Sigmoid colon (tissue), 7 donors: Measurements from ENCODE around the gene NRXN3. TPM values are rescaled to one million over a fixed set of nuclear protein-coding genes. Genes with fewer than 3 reads are reported as not detected.

Source experiments
- DNase-seq: peaks from one replicate; pipeline ENCODE4 v3.0.0-alpha.2; 2019
- H3K27ac ChIP-seq, 4 donors: fragments of 200-600 bp; sonication (generic); one replicate each; pipeline ENCODE4 v1.5.1; 2016 to 2019; ENCODE audit warnings: mild to moderate bottlenecking in 1 of 4
- H3K27me3 ChIP-seq, 3 donors: fragments of 200-600 bp; sonication (generic); one replicate each; pipeline ENCODE4 v1.5.1; 2019; ENCODE audit warnings: mild to moderate bottlenecking in 1 of 3
- H3K36me3 ChIP-seq, 4 donors: fragments of 200-600 bp; sonication (generic); one replicate each; pipeline ENCODE4 v1.5.1; 2016 to 2019
- H3K4me1 ChIP-seq, 4 donors: fragments of 200-600 bp; sonication (generic); one replicate each; pipeline ENCODE4 v1.5.1; 2017 to 2019
- H3K4me3 ChIP-seq, 4 donors: fragments of 200-600 bp; sonication (generic); one replicate each; pipeline ENCODE4 v1.5.1; 2017 to 2019; ENCODE audit warnings: mild to moderate bottlenecking in 2 of 4, moderate library complexity in 1 of 4
- H3K9me3 ChIP-seq, 4 donors: fragments of 200-600 bp in 3 of 4; sonication (generic) in 3 of 4; one replicate each; pipeline versions ENCODE4 v1.5.1 to v1.6.1; 2013 to 2019
- EP300 ChIP-seq, 4 donors: sonication (generic); formaldehyde crosslinking; IDR thresholded peaks; one replicate each; pipeline ENCODE4 v1.6.1; 2017; ENCODE audit warnings: antibody characterized with exemption in 4 of 4
- POLR2A ChIP-seq, 2 donors: fragments of 450-650 bp; IDR thresholded peaks; one replicate each; pipeline ENCODE4 v1.6.1; 2016; ENCODE audit warnings: antibody characterized with exemption in 2 of 2, mild to moderate bottlenecking in 2 of 2, moderate library complexity in 2 of 2
- POLR2AphosphoS5 ChIP-seq, 4 donors: sonication (generic); formaldehyde crosslinking; IDR thresholded peaks; one replicate each; pipeline ENCODE4 v1.6.1; 2017; ENCODE audit warnings: antibody characterized with exemption in 4 of 4
- WGBS, 2 donors: extraction: QIAGEN DNeasy Blood & Tissue Kit; methylation state at CpG; one replicate each; pipeline ENCODE4 v1.1.7; 2013; 5-methylcytosine and 5-hydroxymethylcytosine counted together
- intact Hi-C: fragments of 100-400 bp; cut with DNase I; formaldehyde crosslinking; loops from one replicate; pipeline ENCODE4 v1.15.1; 2023
- polyA plus RNA-seq, 3 donors: library from polyadenylated mRNA; stranded (reverse); fragments of 200-250 nt; gene quantifications; one replicate each; pipeline ENCODE4 v1.2.3, GENCODE V29; 2013
- total RNA-seq, 4 donors: library from RNA; depleted of rRNA; stranded (reverse); fragments of >200 nt; gene quantifications; one replicate each; pipeline ENCODE4 v1.1.0, GENCODE V29; 2016
- TF ChIP-seq, protein P1 (sequence below), 4 experiments: fragments of 450-650 bp in 3 of 4; fragments of 200-600 bp in 1 of 4; IDR thresholded peaks; one replicate each; pipeline ENCODE4 v1.5.1; 2016 to 2019; ENCODE audit warnings: antibody characterized with exemption in 4 of 4, mild to moderate bottlenecking in 3 of 4, moderate library complexity in 2 of 4
- donor health status: healthy with polysubstance abuse.
- donor health status: Bipolar disorder and iron deficiency.
- donor health status: healthy.

The NRXN3 gene
- total and polyA plus RNA-seq, 7 donors: 0.23 to 46.3 (median 23.2) TPM

DNA sequence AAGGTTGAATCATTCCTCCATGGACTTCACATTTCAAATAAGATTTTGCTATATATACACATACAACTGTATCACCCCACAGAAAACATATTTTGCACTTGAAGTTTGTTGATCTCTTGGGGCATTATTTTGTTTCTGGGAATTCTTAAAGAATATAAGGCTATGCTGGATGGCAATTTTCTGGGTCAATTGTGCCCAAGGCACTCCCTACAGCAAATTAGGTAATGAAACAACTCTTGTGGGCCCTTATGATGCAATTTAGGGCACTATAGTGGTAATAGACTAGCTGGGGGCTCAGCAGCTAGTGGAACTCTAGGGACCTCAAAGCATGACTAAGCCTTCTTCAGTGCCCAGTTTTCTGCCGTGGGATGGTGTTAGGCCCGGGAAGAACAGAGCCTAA, 444.4 kb downstream of the NRXN3 start:
- no peak overlapping the region for H3K4me3 ChIP-seq
- H3K4me1 ChIP-seq: no peaks in the 10 kb centered on the region
- H3K36me3 ChIP-seq: no peaks in the 10 kb centered on the region
- no peak overlapping the region for H3K27ac ChIP-seq
- no peak for DNase-seq
- intact Hi-C loops: no loop called here
- H3K9me3 ChIP-seq: no peaks in the 10 kb centered on the region
- WGBS, 2 donors: 93% methylated on average over 2 of the region's 2 CpGs
- no peaks in the 10 kb centered on the region for H3K27me3 ChIP-seq
- TF ChIP-seq POLR2A (IDR thresholded peaks at IDR 0.05) (no peak), EP300 (IDR thresholded peaks at IDR 0.05) (no peak), POLR2AphosphoS5 (IDR thresholded peaks at IDR 0.05) (no peak)
- TF ChIP-seq, protein P1, sequence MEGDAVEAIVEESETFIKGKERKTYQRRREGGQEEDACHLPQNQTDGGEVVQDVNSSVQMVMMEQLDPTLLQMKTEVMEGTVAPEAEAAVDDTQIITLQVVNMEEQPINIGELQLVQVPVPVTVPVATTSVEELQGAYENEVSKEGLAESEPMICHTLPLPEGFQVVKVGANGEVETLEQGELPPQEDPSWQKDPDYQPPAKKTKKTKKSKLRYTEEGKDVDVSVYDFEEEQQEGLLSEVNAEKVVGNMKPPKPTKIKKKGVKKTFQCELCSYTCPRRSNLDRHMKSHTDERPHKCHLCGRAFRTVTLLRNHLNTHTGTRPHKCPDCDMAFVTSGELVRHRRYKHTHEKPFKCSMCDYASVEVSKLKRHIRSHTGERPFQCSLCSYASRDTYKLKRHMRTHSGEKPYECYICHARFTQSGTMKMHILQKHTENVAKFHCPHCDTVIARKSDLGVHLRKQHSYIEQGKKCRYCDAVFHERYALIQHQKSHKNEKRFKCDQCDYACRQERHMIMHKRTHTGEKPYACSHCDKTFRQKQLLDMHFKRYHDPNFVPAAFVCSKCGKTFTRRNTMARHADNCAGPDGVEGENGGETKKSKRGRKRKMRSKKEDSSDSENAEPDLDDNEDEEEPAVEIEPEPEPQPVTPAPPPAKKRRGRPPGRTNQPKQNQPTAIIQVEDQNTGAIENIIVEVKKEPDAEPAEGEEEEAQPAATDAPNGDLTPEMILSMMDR (IDR thresholded peaks at IDR 0.05): no peak

DNA sequence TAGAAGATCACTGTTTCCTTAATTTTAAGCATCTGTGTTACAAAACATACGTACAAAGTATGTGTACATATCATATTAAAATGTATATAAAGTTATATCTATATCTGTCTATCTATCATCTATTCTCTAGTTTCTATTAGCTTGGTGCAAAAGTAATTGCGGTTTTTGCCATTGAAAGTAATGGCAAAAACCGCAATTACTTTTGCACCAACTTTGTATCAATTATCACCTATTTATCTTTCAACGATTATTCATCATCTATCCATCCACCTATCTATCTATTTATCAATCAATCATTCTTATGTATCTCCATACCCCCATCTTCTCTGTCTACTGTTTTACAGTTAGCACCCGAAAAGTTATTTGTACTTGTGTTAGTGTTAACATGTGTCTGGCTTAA, 447.6 kb downstream of the NRXN3 start:
- WGBS, 2 donors: 82 to 83% methylated on average over 5 of the region's 5 CpGs
- Histone ChIP-seq H3K4me3 (no peak overlapping the region), H3K27ac (no peak overlapping the region), H3K36me3 (no peaks in the 10 kb centered on the region), H3K4me1 (no peaks in the 10 kb centered on the region), H3K9me3 (no peaks in the 10 kb centered on the region), H3K27me3 (no peaks in the 10 kb centered on the region)
- intact Hi-C loops: no loop called here
- DNase-seq: no peak
- no peak for TF ChIP-seq POLR2AphosphoS5 (IDR thresholded peaks at IDR 0.05)
- TF ChIP-seq, protein P1 (IDR thresholded peaks at IDR 0.05): no peak
- no peak for TF ChIP-seq POLR2A (IDR thresholded peaks at IDR 0.05)
- TF ChIP-seq EP300 (IDR thresholded peaks at IDR 0.05): no peak

DNA sequence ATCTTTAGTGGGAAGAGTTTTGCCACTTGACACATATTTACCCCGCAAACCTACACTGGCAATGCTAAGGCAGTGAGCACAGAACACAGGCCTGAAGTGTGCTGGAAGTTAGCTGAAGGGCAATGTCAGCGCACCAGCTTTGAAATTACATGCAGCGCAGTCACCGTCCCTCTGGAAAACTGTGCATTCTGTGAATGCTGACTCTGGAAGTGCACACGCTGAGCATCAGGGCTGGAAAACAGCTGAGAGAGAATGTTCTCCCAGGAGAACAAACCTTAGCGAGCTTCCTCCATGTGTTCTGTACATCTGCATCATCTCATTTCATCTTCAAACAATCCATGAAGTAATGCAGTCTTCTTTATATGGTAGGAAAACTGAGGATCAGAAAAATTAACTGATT, 448.2 kb downstream of the NRXN3 start:
- Histone ChIP-seq H3K36me3 (no peaks in the 10 kb centered on the region), H3K4me3 (no peak overlapping the region), H3K27ac (no peak overlapping the region), H3K9me3 (no peaks in the 10 kb centered on the region), H3K4me1 (no peaks in the 10 kb centered on the region), H3K27me3 (no peaks in the 10 kb centered on the region)
- intact Hi-C loops: no loop called here
- WGBS, 2 donors: 90 to 91% methylated on average over 6 of the region's 6 CpGs
- DNase-seq: no peak
- TF ChIP-seq POLR2AphosphoS5 (IDR thresholded peaks at IDR 0.05): no peak
- TF ChIP-seq EP300 (IDR thresholded peaks at IDR 0.05): no peak
- TF ChIP-seq, protein P1 (IDR thresholded peaks at IDR 0.05): no peak
- TF ChIP-seq POLR2A (IDR thresholded peaks at IDR 0.05): no peak

DNA sequence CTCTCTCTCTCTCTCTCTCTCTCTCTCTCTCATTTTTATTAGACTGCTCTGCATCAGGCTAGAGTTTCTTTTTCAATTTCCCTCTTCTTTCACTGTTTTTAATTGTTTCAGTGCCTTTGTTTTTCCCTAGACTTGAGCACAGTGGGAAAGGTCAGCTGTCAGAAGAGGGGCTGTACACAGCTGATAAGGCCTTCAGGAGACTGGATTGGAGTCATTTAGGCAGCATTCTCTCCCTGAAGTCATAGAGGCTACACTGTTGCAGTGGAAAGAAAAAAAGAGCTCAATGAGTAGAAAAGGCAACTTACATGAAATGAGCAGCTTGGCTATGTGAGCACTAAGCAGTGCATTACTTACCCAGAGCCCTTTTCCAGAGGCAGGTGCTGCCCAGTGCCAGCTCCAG, 456.9 kb downstream of the NRXN3 start:
- no peaks in the 10 kb centered on the region for H3K4me1 ChIP-seq
- intact Hi-C loops: no loop called here

DNA sequence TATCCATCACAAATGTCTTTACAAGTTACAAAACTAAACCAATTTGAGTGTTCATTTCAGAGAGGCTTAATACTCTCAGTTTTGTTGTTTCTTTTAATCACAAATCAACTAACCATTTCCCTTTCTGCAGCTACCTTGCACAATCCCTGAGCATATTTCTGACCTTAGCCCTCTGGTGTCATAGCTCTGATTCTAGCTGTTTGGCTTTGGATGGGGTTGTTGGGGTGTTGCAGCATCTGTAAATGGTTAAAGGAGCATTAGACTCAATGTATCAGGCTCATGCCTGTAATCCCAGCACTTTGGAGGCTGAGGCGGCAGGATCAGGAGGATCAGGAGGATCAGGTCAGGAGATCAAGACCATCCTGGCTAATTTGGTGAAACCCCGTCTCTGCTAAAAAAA, 461.4 kb downstream of the NRXN3 start:
- 93 to 94% methylated on average over 2 of the region's 2 CpGs for WGBS, 2 donors
- no peak for TF ChIP-seq POLR2A (IDR thresholded peaks at IDR 0.05)
- TF ChIP-seq, protein P1 (IDR thresholded peaks at IDR 0.05): no peak
- no peak for TF ChIP-seq POLR2AphosphoS5 (IDR thresholded peaks at IDR 0.05)
- TF ChIP-seq EP300 (IDR thresholded peaks at IDR 0.05): no peak
- intact Hi-C loops: no loop called here
- H3K4me3 ChIP-seq: no peak overlapping the region
- no peak overlapping the region for H3K27ac ChIP-seq
- H3K4me1 ChIP-seq: no peaks in the 10 kb centered on the region
- no peaks in the 10 kb centered on the region for H3K36me3 ChIP-seq
- DNase-seq: no peak
- no peaks in the 10 kb centered on the region for H3K9me3 ChIP-seq
- H3K27me3 ChIP-seq: no peaks in the 10 kb centered on the region

More for the DNA sequence above, 456.9 kb downstream of the NRXN3 start:
- TF ChIP-seq EP300 (IDR thresholded peaks at IDR 0.05) (no peak), POLR2A (IDR thresholded peaks at IDR 0.05) (no peak), POLR2AphosphoS5 (IDR thresholded peaks at IDR 0.05) (no peak)
- TF ChIP-seq, protein P1 (IDR thresholded peaks at IDR 0.05): no peak
- H3K4me3 ChIP-seq: no peak overlapping the region
- no peak overlapping the region for H3K27ac ChIP-seq
- no peak for DNase-seq
- H3K27me3 ChIP-seq: no peaks in the 10 kb centered on the region
- no peaks in the 10 kb centered on the region for H3K36me3 ChIP-seq
- no peaks in the 10 kb centered on the region for H3K9me3 ChIP-seq
